Measurements from ENCODE around the gene PYGM. TPM values are rescaled to one million over a fixed set of nuclear protein-coding genes. Genes with fewer than 3 reads are reported as not detected.
A peak's percentile ranks its signal among the peaks of the same experiment; 100 is the strongest.

PYGM gene
- total RNA-seq, 2 donors from 2014 or later: 31.3 to 48.6 TPM

DNA sequence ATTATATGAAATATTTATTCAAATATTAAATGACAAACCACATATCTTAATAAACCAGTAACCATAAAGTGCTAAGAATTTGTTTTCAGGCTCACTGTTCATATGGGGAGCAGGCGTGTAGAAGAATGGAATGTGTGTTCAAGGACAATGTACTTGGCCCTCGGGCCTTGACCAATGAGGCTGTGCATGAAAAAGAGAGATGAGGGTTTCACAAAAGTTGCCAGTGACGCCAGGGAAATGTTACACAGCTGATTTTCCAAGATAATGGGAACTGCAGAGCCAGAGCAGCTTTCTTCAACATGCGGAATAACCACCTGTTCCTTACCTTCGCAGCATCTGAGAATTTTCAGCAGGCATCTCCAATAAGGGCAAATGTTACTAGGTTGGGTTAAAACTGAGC, 14.4 kb upstream of the PYGM start:
- DNase-seq (no peak), ATAC-seq (no peak)
- intact Hi-C loops (cut with DNase I): no loop called here

GRCh38 chr11:64772303-64773018, 12.7 kb upstream of the PYGM start:
- intact Hi-C loops (cut with DNase I): no loop called here
- no peak for ATAC-seq

GRCh38 chr11:64771861-64772260, 12.1 kb upstream of the PYGM start:
- no peak for DNase-seq
- ATAC-seq: no peak
- intact Hi-C loops (cut with DNase I): no loop called here

More at GRCh38 chr11:64772303-64773018, 12.7 kb upstream of the PYGM start:
- no peak for DNase-seq

DNA sequence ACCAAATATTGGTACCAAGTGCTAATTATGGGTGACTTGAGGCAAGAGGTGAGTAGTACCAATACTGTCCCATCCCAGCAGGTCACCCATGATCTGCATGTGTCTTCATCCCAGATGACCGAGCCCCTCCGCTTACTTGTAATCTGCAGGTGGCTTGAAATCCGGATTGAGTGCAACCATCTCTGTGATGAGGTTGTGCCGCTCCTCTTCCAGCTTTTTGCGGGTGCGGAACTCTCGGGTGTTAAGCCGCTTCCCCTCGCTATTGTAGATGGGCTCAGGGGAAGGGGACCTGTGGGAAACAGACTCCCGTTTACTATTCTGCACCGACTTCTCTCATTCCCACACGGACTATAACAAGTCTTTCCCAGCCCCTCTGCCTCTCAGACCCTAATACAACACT, 10.3 kb upstream of the PYGM start:
- peak; percentile 14 for DNase-seq
- no peak for ATAC-seq
- intact Hi-C loops (cut with DNase I): no loop called here

- intact Hi-C loops (cut with DNase I): no loop called here
- DNase-seq: no peak
- ATAC-seq: no peak
Observed at GRCh38 chr11:64769283-64769682, 9.5 kb upstream of the PYGM start.

DNA sequence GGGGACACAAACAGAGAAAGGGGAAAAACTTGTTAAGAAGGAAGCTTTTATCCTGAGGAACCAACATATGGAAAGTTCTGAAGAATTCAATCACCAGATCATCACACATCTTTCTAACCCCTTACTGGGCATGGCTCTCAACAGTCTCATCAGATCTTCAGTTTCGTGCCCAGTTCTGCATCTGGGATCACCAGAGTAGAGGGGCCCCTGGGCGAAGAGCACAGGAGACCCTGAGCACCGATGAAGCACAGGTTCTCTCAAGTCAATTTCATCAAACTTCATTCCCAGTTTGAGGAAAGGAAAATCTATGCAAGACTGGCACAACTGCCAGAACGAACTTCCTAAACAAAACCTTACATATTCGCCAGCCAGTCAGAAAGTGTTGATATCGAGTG, 8.5 kb upstream of the PYGM start:
- DNase-seq (no peak), ATAC-seq (no peak)
- intact Hi-C loops (cut with DNase I): no loop called here

GRCh38 chr11:64767344-64768299, 7.8 kb upstream of the PYGM start:
- DNase-seq: peak; percentile 85
- intact Hi-C loops (cut with DNase I): no loop called here
- peak; percentile 4 to 10 for ATAC-seq

DNA sequence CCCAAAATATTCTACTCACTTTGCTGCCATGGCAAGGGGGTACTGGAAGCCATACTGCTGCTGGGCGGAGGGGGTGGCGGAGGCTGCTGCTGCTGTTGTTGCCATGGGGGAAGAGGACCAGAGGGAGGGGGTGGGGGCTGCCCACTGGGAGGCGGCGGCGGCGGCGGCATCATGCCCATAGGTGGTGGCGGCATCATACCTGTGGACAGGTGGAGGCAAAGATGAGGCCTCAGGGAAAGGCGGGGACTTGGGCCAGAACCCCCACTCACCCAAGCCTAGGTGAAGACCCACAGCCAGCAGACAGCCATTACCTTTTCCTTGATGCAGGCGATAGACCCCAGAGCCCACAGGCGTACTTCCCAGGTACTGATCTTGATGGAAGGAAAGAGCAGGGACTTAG, 7.1 kb upstream of the PYGM start:
- no peak for DNase-seq
- intact Hi-C loops (cut with DNase I): no loop called here

DNA sequence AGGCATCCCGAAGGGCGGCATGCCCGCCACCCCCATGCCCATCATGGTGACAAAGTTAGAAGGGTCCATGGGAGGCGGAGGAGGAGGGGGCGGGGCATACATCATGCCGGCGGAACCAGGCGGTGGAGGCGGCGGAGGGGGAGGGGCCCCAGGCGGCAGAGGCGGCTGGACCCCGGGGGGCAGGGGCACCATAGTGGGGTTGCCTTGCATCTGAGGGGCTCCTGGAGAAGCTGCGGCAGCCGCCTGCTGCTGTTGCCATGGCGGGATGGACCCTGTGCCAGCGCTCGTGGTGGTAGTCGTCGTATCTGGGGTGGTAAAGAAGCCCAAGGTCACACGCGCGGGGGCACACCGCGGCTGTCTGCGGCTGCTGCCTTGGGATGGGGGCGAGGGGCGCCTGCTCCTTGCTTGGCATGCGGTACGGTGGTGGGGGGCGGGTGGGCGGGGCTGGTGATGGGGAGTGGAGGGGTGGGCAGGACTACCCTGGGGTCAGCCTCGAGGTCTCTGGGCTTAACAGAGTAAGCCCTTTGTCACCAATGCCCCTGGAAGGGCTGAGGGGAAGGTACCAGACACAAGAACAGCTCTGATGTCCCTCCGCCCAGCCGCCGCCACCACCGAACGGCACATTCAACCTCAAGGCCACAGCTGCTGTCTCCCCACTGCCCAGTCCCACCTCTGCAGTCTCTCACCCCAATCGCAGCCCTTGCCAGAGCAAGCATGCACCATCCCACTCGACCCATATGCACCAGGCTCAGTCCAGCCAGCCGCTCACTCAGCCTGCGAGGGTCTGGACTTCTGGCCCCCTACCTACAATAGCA, 6.3 kb upstream of the PYGM start:
- DNase-seq: no peak
- no peak for ATAC-seq
- intact Hi-C loops (cut with DNase I): no loop called here

More for the DNA sequence above, 7.1 kb upstream of the PYGM start:
- no peak for ATAC-seq

GRCh38 chr11:64765291-64765850, 5.6 kb upstream of the PYGM start:
- DNase-seq (peak; percentile 26), ATAC-seq (no peak)
- intact Hi-C loops (cut with DNase I): no loop called here

GRCh38 chr11:64764753-64765152, 5.0 kb upstream of the PYGM start:
- ATAC-seq (no peak), DNase-seq (peak; percentile 11)
- intact Hi-C loops (cut with DNase I): no loop called here

- no peak for ATAC-seq
- intact Hi-C loops (cut with DNase I): no loop called here
Observed at GRCh38 chr11:64764040-64764611, 4.4 kb upstream of the PYGM start.

DNA sequence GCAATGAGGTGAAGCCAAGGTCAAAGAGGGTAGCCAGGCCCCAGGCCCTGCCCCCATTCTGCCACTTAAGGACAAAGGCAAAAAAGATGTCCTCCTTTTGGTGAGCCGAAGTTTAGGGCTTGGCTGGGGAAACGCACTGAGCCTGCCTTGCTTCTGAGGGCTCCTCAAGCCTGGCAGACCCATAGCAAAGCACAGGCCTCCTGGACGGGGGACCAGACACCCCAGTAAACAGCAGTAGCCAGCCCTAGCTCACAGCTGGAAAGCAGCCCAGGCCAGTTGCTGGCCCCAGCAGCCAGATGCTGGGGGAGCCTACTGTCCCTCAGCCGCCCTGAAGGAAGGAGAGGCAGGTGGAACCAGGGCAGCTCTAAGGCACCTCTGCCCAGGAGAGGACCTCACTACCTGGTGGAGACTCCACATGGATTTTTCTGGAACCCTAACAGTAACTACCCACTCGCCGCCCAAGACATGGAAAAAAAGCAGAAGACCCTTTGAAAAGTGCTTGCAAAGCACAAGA, 3.8 kb upstream of the PYGM start:
- DNase-seq (peak; percentile 25), ATAC-seq (peak in 1 of 2 donors; percentile 6)
- intact Hi-C loops (cut with DNase I): no loop called here

More at GRCh38 chr11:64764040-64764611, 4.4 kb upstream of the PYGM start:
- no peak for DNase-seq

DNA sequence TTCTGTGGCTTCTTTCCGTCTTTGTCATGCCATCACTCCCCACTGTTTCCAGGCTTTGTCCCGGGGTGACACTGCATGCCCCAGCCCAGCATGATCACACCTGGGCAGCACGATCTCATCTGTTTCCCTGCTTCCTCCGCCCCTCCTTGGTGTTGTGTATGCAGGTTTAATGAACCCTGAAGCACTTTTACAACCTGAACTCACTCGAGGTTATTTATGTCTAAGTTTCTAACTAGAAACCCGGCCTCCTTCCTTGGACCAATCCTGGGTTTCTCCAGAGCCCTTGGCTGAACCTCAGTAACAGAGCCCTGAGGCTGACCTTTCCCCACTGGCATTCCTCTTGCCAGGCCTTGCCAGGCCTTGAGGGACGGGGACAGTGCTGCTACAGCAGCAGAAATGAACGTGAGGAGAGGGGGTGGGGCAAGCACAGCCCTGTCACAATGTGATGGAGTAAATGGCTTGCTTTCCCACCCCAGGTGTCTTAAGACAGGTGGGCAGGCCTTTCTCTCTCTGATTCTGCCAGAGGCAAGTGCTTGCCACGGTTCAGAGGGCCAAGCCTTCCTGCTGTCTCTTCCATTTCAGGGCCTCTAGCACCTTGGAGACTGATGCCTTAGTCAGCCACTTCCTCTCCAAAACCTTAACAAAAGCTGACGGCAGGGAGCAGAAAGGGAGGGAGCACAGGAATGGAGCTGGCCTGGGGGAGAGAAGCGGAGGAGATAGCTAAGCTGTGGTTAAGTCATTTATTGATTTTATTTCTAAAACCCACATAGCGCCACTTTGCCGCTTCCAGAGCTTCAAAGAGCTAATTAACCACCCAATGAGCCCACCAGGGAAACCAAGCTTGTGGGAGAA, 3.1 kb upstream of the PYGM start:
- intact Hi-C loops (cut with DNase I): no loop called here
- peak; percentile 25 for DNase-seq
- peak in 1 of 2 donors; percentile 10 for ATAC-seq

DNA sequence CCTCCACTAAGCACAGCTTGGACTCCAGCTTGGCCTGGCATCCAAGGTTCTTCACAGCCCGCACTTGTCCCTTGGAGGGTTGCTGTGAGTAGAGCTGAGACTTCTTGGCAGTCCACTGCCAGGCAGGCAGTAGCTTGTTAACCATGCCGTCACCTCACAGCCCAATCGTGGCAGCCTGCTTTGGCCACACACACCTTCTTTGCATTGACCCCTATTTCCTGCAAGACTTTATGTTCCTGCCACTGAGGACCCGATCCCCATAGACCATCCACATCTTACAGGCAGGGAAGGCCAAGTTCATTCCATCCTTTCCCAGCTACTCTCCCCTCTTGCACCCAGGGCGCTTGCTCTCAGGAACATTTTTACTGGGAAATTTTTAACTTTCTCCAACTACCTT, 2.5 kb upstream of the PYGM start:
- intact Hi-C loops (cut with DNase I): no loop called here
- no peak for ATAC-seq
- no peak for DNase-seq

DNA sequence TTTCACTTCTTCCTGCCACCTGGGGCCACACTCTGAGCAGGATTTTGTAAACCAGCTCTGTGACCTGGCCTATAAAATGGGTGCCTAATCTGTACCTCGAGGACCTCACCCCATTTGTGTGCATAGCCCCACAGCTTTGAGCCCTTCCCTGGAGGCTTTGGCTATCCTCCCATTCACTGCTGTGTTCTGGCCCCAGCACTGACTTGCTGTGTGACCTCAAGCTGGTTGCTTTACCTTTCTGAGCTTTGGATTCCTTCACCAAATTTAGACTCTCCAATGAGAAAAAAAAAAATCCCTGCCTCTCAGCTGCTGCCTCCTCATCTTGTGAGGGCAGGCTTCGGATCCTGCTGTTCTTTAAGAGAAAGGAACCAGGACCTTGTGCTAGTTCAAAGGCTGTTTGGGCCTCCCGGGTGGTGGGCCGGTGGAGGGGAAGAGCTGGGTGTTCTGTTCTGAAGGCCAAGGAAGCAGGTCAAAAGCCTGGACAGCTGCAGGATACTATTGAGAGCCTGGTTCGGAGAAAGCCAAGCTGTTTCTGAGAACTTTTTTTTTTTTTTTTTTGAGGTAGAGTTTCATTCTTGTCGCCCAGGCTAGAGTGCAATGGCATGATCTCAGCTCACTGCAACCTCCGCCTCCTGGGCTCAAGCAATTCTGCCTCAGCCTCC, 1.1 kb upstream of the PYGM start:
- intact Hi-C loops (cut with DNase I): no loop called here
- no peak for ATAC-seq
- no peak for DNase-seq

DNA sequence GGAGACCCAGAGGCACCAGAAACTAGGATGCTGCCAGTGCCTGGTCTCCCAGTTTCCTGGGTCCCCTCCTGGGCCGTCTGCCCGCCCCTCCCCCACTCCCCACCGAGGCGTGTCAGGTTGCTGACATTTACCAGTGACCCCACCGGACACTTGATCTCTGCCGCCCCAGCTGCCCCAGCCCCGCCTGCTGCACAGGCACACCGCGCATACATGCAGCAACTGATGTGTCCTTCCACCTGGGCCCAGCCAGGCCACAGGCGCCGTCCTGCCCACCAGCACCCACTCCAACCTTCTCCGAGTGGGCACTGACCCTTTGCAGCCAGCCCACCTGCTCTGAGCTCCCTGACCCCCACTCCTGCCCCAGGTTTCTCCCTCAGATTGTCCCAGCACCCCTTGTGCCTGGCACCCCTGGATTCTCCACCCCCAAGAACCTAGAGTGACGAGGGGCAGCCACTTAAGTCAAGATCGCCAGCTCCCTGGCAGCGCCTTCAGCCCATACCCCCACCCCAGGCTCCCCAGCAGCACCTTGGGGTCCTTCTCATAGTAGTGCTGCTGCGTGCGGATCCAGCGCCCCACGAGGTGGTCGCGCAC, 548 bp downstream of the PYGM start:
- DNase-seq (no peak), ATAC-seq (peak; percentile 5)
- intact Hi-C loops (cut with DNase I): no loop called here

Measured in left cardiac atrium (tissue), 4 donors.